Activated T-cell treated with anti-CD3 and anti-CD28 coated beads, Interleukin-2, amount 50 U/mL, for 72 hours (primary cell): Measurements from ENCODE around the gene CXorf51A. TPM values are rescaled to one million over a fixed set of nuclear protein-coding genes. Genes with fewer than 3 reads are reported as not detected.
"Not testable (repeated sequence)": the region's sequence is repeated elsewhere in the genome, so short reads cannot be mapped to it uniquely, and the experiment has no call there.

Experiments used
- ATAC-seq, 2 donors: fragments of 150-1000 bp; cut with Tn5 transposase; replicated peaks in 1 of 2; 2 replicates each; pipeline ENCODE4 v1.10.0; 2021; ENCODE audit warnings: moderate library complexity in 2 of 2, mild to moderate bottlenecking in 1 of 2
- DNase-seq, 2 donors: peaks; one replicate each; pipeline ENCODE4 v3.0.0; 2021 to 2022; ENCODE audit warnings: mixed read lengths in 1 of 2
- H3K27ac Mint-ChIP-seq: one replicate; pipeline ENCODE4 v1.8.0; 2022; ENCODE audit warnings: mild to moderate bottlenecking, moderate library complexity, mixed read lengths
- H3K27me3 Mint-ChIP-seq: one replicate; pipeline ENCODE4 v1.8.0; 2022; ENCODE audit warnings: low read depth, mixed read lengths
- H3K36me3 Mint-ChIP-seq, 2 donors: one replicate each; pipeline ENCODE4 v1.8.0; 2022; ENCODE audit warnings: mixed read lengths in 2 of 2, mild to moderate bottlenecking in 1 of 2; ENCODE audit not compliant: insufficient read depth in 2 of 2
- H3K4me1 Mint-ChIP-seq: one replicate; pipeline ENCODE4 v1.8.0; 2022; ENCODE audit warnings: low read depth, mixed read lengths
- H3K4me3 Mint-ChIP-seq, 2 donors: one replicate each; pipeline ENCODE4 v1.8.0; 2022; ENCODE audit warnings: mild to moderate bottlenecking in 2 of 2, mixed read lengths in 2 of 2, moderate library complexity in 2 of 2
- H3K9me3 Mint-ChIP-seq, 2 donors: one replicate each; pipeline ENCODE4 v1.8.0; 2022; ENCODE audit warnings: mixed read lengths in 2 of 2
- total RNA-seq, 2 donors: library from RNA; stranded (reverse); gene quantifications; one replicate each; pipeline ENCODE4 v1.2.3, GENCODE V29; 2022

CXorf51A gene
- not detected for total RNA-seq

GRCh38 chrX:146814644-146815043 is at the start of gene CXorf51A:
Gene CXorf51A, minus strand, starts transcription at chrX:146814744. Its CDS starts 21 bp downstream, at chrX:146814723.
- ATAC-seq, H3K36me3 Mint-ChIP-seq, H3K27ac Mint-ChIP-seq, H3K9me3 Mint-ChIP-seq, H3K4me3 Mint-ChIP-seq, H3K27me3 Mint-ChIP-seq, DNase-seq, H3K4me1 Mint-ChIP-seq: not testable (repeated sequence)

- Mint-ChIP-seq H3K27ac (no peak overlapping the region), H3K4me3 (no peak overlapping the region), H3K4me1 (no peaks in the 10 kb centered on the region), H3K36me3 (no peaks in the 10 kb centered on the region), H3K27me3 (no peaks in the 10 kb centered on the region), H3K9me3 (no peaks in the 10 kb centered on the region)
- ATAC-seq = no peak
- DNase-seq = no peak
These were observed 49.0 kb upstream of the CXorf51A start for GRCh38 chrX:146863566-146863965.

- Mint-ChIP-seq H3K4me3 (no peak overlapping the region), H3K9me3 (peaks cover 0 to 3% of the 10 kb centered on the region in 2 donors), H3K36me3 (no peaks in the 10 kb centered on the region), H3K27me3 (no peaks in the 10 kb centered on the region), H3K4me1 (no peaks in the 10 kb centered on the region), H3K27ac (no peak overlapping the region)
- no peak for ATAC-seq
- no peak for DNase-seq
These were observed 39.7 kb upstream of the CXorf51A start for GRCh38 chrX:146854281-146854680.

GRCh38 chrX:146831994-146832393 is 17.4 kb upstream of the CXorf51A start:
- peaks cover 1% of the 10 kb centered on the region in 2 donors for H3K9me3 Mint-ChIP-seq
- ATAC-seq (no peak), DNase-seq (no peak)
- no peak overlapping the region for H3K27ac Mint-ChIP-seq
- no peaks in the 10 kb centered on the region for H3K4me1 Mint-ChIP-seq
- no peaks in the 10 kb centered on the region for H3K36me3 Mint-ChIP-seq
- no peaks in the 10 kb centered on the region for H3K27me3 Mint-ChIP-seq
- H3K4me3 Mint-ChIP-seq = no peak overlapping the region

GRCh38 chrX:146809471-146809870 is 5.1 kb downstream of the CXorf51A start, which contains the start of gene CXorf51B:
Gene CXorf51B, plus strand, starts transcription at chrX:146809771. Its CDS starts 21 bp downstream, at chrX:146809792.
- H3K27me3 Mint-ChIP-seq, H3K36me3 Mint-ChIP-seq, ATAC-seq: not testable (repeated sequence)

More at GRCh38 chrX:146809471-146809870, 5.1 kb downstream of the CXorf51A start, which contains the start of gene CXorf51B:
- not testable (repeated sequence) for H3K4me1 Mint-ChIP-seq, DNase-seq, H3K27ac Mint-ChIP-seq, H3K4me3 Mint-ChIP-seq, H3K9me3 Mint-ChIP-seq

Other genes starting within 250 kb of the CXorf51A start
- not detected for gene CXorf51B, start 5.0 kb downstream of the CXorf51A start, total RNA-seq